MM.1S (cell line): ENCODE measurements around the gene SGMS1.

Source experiments
- CTCF ChIP-seq: fragments of 300-600 bp; sonication (generic); IDR thresholded peaks from 2 replicates; pipeline ENCODE4 v1.5.1; 2016; ENCODE audit warnings: antibody characterized with exemption, low read length, mixed read lengths
- EZH2phosphoT487 ChIP-seq: fragments of 300-600 bp; sonication (generic); IDR thresholded peaks from 2 replicates; pipeline ENCODE4 v1.6.1; 2018; ENCODE audit warnings: antibody characterized with exemption, low read length

- no peak for TF ChIP-seq EZH2phosphoT487
- TF ChIP-seq CTCF, result no peak
These were observed 5.9 kb upstream of the SGMS1 start for GRCh38 chr10:50629495-50630122.
